Limb (tissue), 2 donors: Measurements from ENCODE around the gene STX1B.
A peak's percentile ranks its signal among the peaks of the same experiment; 100 is the strongest.
"Not testable (repeated sequence)": the region's sequence is repeated elsewhere in the genome, so short reads cannot be mapped to it uniquely, and the experiment has no call there.

Source experiments
- DNase-seq, 2 donors: peaks; one replicate each; pipeline ENCODE4 v3.0.0-alpha.2; 2016; ENCODE audit errors: extremely low spot score in 2 of 2

Gene STX1B

DNA sequence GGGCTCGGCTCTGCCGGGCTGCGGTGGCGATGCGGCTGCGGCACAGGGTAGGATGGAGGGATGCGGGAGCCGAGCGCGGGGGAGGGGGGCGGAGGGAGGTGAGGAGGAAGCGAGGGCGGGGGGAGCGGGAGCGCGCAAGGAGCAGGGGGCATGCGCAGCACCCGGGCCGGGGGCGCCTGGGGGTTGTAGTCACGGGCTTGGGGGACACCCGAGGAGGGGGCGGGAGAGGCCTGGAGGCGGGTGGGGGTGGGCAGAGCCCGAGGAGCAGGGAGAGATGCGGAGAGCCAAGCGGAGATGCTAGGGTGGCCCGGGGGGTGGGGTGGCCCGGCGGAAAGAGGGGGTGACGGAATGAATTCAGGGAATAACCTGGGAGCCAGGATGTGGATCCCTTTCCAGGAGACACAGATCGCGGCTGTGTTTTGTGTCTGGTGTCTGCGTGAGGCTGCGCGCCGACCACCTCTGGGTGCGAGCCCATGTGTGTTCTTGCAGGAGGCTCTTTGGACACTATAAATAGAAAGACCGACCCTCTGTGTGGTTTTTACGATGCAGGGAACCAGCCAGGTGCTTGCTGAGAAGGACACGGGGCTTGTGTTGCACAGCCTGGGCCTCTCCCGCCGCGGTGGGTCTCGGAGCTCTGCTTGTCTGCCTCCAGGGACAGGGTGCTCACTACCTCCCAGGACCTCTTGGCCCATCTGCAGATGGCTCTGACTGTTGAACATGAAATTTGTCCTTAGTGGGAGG is at the start of gene STX1B:
Gene STX1B, minus strand, starts transcription at position 54 of the 741 bp plus-strand sequence. CDS start 242 bp downstream, outside the sequence.
- DNase-seq = peak; percentile 69 to 92

DNA sequence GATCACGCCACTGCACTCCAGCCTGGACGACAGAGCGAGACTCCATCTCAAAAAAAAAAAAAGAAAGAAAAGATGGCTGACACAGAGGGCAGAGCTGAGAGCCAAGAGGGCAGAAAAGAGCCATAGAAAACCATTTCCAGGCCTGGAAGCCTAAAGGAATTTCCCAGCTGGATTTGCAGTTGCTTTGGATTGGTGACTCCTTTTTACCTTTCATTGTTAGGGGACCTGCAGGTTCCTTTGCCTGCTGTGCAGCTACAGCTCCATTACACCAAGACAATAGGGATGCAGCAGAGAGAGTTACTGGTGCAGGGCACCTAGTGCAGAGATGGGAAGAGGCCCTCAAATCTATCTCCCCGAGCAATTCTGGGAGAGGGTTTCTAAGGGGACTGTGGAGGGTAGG is 45.2 kb upstream of the STX1B start:
- no peak for DNase-seq

DNA sequence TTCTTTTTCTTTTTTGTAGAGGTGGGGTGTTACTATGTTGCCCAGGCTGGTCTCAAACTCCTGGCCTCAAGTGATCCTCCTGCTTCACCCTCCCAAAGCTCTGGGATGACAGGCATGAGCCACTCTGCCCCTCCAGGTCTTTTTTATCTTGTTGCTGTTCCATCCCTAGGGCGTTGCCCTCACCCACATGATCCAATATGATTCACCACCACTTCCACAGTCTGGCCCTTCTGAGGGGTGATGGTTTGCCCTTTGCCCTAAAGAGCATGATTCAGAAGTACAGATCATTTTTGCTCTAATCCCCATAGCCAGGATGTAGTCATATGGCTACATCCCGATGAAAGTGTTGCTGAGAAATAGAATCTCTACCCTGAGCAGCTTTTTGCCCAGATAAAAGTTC is 41.7 kb upstream of the STX1B start:
- DNase-seq = no peak

DNA sequence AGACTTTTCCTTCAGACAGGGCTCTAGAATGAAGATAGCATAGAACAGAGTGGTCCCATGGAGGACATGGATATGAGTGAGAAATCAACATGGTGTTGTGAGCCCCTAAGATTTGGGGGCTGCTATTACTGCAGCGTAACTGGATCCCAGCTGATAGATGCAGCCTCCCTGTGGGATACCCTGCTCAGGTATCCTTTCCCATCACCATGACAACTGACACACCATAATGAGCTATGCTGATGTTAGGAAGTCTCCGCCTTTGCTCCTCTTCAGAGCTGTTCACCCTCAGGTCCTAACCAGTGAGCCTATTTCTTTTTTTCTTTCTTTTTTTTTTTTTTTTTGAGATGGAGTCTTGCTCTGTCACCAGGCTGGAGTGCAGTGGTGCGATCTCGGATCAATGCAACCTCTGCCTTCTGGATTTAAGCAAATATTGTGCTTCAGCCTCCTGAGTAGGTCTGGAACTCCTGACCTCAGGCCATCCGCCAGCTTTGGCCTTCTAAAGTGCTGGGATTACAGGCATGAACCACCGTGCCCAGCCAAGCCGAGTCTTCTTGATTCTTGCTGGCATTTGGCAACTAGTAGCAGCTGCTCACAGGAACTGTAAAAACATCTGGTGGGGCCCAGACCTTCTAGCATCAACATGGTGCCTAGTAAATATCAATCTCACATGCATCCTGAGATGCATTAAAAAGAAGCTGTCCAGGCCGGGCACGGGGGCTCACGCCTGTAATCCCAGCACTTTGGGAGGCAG is 40.0 kb upstream of the STX1B start:
- peak in 1 of 2 donors; percentile 24 for DNase-seq

DNA sequence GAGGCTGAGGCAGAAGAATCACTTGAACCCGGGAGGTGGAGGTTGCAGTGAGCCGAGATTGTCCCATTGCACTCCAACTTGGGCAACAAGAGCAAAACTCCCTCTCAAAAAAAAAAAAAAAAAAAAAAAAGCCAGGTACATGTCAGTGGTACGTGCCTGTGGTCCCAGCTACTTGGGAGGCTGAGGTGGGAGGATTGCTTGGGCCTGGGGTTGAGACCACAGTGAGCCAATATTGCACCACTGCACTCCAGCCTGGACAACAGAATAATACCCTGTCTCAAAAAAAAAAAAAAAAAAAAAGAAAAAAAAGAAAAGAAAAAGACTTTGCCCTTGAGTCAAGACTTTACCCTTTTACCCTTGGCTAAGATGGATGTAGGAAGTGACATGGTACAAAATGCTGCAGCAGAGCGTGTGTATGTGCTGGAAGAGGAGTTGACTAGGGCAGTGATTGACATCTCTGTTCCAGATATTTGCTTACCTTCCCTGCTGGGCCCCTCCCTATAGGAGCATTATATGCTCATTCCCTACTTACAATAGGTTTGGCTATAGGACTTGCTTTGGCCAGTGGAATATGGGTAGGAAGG is 33.6 kb upstream of the STX1B start:
- DNase-seq = no peak

- DNase-seq = no peak
Measured at GRCh38 chr16:31043352-31043751, 32.9 kb upstream of the STX1B start.

GRCh38 chr16:31042866-31043265 is 32.4 kb upstream of the STX1B start:
- DNase-seq = no peak

DNA sequence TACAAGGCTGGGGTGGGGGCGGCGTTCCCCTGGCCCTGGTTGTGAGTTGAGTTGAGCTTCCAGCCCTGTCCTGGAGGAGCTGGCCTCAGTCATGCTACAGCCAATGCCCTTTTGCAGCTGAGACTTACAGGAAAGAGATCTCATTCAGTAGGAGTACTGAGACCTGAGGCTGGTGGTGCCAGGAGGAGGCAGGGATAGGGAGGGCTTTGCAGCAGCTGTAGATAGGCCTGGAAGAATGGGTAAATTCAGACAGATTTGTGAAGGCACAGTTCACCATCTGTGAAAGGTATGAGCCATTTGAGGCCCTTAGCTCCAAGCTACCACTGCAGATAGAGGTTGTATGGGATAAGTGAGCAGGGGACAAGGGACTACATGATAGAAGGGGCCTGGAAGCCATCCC is 28.6 kb upstream of the STX1B start:
- DNase-seq = no peak

- no peak for DNase-seq
Measured at GRCh38 chr16:31036691-31037090, 26.3 kb upstream of the STX1B start.

- DNase-seq = peak; percentile 88 to 90
Measured at GRCh38 chr16:31033709-31034492, 23.5 kb upstream of the STX1B start.

GRCh38 chr16:31032736-31033708 is 22.6 kb upstream of the STX1B start, which contains the start of gene STX4:
Gene STX4 (plus strand): TSS chr16:31033558. CDS start chr16:31033806, 248 bp downstream.
- DNase-seq = peak; percentile 97 to 98

GRCh38 chr16:31031276-31031675 is 20.8 kb upstream of the STX1B start:
- DNase-seq = no peak

DNA sequence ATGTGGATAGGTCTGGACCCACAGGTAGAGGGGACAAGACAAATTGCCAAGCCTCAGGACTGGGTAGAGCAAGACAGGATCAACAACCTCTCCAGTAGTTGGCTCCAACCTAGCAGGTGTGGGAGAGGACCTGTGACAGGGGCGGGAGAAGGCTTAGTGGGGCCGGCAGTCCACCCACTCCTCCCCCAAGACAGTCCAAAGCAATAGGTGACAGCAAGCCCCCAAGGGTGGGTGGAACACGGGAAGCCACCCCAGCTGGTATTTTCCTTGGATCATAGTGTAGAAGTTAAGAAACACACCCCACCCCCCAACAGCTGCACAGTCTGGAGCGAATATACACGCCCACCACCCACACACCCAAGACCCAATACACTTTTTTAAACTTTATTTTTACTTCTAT is 18.8 kb upstream of the STX1B start:
- no peak for DNase-seq

DNA sequence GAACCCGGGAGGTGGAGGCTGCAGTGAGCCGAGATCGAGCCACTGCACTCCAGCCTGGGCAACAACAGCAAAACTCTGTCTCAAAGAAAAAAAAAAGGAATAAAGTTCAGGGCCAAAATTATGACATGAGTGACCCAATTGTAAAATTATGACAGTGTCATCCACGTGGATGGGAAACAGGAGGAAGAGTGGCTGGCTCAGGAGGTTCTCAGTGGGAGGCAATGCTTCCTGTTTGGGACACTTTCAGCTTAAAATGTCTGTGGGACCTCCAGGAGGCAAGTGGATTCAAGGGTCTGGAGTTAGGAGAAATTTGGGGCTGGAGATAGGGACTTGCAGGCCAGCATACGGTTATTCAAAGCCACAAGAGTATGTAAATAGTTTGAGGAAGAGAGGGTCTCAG is 14.9 kb upstream of the STX1B start:
- no peak for DNase-seq

DNA sequence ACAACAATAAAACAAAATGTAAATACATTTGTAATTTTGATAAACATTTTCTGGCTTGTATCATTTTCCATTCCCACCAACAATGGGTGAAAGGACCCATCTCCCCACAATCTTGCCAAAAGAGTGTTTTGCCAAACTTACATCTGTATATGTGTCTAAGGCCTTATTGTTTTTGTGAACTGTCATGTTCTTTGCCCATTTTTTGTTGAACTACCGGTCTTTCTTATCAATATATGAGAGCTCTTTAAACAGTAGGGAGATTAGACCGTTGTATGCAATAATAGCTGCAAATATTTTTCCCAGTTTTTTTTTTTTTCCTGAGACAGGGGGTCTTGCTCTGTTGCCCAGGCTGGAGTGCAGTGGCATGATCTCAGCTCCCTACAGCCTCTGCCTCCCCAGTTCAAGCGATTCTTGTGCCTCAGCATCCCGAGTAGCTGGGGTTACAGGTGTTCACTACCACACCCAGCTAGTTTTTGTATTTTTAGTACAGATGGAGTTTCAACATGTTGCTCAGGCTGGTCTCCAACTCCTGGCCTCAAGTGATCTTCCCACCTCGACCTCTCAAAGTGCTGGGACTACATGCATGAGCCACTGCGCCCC is 13.3 kb upstream of the STX1B start:
- DNase-seq = no peak

DNA sequence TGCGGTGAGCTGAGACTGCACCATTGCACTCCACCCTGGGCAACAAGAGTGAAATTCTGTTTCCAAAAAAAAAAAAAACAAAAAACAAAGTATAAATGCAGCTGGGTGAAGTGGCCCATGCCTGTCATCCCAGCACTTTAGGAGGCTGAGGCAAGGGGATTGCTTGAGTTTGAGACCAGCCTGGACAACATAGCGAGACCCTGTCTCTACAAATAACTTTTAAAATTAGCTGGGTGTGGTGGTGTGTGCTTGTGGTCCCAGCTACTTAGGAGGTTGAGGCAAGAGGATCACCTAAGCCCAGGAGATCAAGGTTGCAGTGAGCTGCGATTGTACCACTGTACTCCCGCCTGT is 12.8 kb upstream of the STX1B start:
- DNase-seq = no peak

GRCh38 chr16:31022544-31023251 is 12.3 kb upstream of the STX1B start:
- DNase-seq = no peak

GRCh38 chr16:31020536-31020935 is 10.1 kb upstream of the STX1B start:
- DNase-seq = no peak

DNA sequence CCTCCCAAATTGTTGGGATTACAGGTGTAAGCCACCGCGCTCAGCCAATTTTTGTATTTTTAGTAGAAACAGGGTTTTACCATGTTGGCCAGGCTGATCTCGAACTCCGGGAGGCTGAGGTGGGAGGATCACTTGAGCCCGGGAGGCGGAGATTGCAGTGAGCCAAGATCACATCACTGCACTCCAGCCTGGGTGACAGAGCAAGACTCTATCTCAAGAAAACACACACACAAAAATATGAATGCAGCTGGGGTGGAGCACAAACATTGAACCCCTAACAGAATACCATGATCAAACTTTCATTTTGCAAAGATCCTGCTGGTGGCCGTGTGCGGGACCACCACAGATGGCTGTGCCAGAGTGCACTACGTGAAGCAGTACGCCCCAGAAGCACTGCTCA is 7.3 kb upstream of the STX1B start:
- DNase-seq = not testable (repeated sequence)

DNA sequence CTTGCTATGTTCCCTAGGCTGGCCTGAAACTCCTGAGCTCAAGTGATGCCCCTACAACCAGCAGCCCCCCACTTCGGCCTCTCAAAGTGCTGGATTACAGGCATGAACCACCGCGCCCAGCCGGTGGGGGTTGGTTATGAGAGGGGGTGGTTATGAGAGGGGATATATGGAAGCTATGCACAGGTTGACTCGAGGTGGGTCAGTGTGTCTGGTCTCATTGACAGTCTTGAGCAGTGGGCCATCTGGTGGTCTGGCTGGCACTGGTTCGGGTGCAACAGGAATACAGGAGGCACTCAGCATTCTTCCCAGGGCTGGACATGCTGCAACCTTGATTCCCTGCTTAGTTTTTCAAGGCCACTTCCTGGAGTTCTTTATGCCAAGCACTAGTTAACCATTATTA is 5.6 kb upstream of the STX1B start:
- DNase-seq = no peak
